Endothelial cell (in vitro differentiated cells): Measurements from ENCODE around the gene KRT6C. TPM values are rescaled to one million over a fixed set of nuclear protein-coding genes. Genes with fewer than 3 reads are reported as not detected.
A peak's percentile ranks its signal among the peaks of the same experiment; 100 is the strongest.

Experiments
- DNase-seq: peaks from one replicate; pipeline ENCODE4 v3.0.0; 2021; ENCODE audit warnings: low spot score
- H3K27ac Mint-ChIP-seq: one replicate; pipeline ENCODE4 v1.8.0; 2021; ENCODE audit warnings: mixed read lengths, inconsistent platforms; ENCODE audit not compliant: unreplicated experiment
- H3K27me3 Mint-ChIP-seq: one replicate; pipeline ENCODE4 v1.8.0; 2021; ENCODE audit warnings: mild to moderate bottlenecking, moderate library complexity, mixed read lengths, inconsistent platforms; ENCODE audit not compliant: unreplicated experiment
- H3K36me3 Mint-ChIP-seq: one replicate; pipeline ENCODE4 v1.8.0; 2021; ENCODE audit warnings: mild to moderate bottlenecking, low read depth, mixed read lengths, inconsistent platforms; ENCODE audit not compliant: unreplicated experiment
- H3K4me1 Mint-ChIP-seq: one replicate; pipeline ENCODE4 v1.8.0; 2021; ENCODE audit warnings: mild to moderate bottlenecking, mixed read lengths, inconsistent platforms; ENCODE audit not compliant: unreplicated experiment
- H3K4me3 Mint-ChIP-seq: one replicate; pipeline ENCODE4 v1.8.0; 2021; ENCODE audit warnings: mild to moderate bottlenecking, mixed read lengths, inconsistent platforms; ENCODE audit not compliant: unreplicated experiment
- H3K9me3 Mint-ChIP-seq: one replicate; pipeline ENCODE4 v1.8.0; 2021; ENCODE audit warnings: mixed read lengths, inconsistent platforms; ENCODE audit not compliant: unreplicated experiment
- total RNA-seq: library from RNA; stranded (reverse); fragmentation: NEBNext Ultra II Directional; extraction: Animal tissue kit (Norgen Biotek cat#: 25700); gene quantifications from one replicate; pipeline ENCODE4 v1.2.1, GENCODE V29; 2021; ENCODE audit not compliant: unreplicated experiment
- TF ChIP-seq, protein P1 (sequence below): fragments of 200-600 bp; sonication (generic); IDR thresholded peaks from one replicate; pipeline ENCODE4 v1.5.0; 2021; ENCODE audit warnings: antibody characterized with exemption; ENCODE audit not compliant: unreplicated experiment

The KRT6C gene
- total RNA-seq, 1 donor from 2014 or later: not detected

GRCh38 chr12:52519826-52520662, 46.4 kb upstream of the KRT6C start, which contains the start of gene KRT5:
TSS of gene KRT5 (minus strand) at chr12:52520394. CDS start at chr12:52520296, 98 bp downstream.
- TF ChIP-seq, protein P1, sequence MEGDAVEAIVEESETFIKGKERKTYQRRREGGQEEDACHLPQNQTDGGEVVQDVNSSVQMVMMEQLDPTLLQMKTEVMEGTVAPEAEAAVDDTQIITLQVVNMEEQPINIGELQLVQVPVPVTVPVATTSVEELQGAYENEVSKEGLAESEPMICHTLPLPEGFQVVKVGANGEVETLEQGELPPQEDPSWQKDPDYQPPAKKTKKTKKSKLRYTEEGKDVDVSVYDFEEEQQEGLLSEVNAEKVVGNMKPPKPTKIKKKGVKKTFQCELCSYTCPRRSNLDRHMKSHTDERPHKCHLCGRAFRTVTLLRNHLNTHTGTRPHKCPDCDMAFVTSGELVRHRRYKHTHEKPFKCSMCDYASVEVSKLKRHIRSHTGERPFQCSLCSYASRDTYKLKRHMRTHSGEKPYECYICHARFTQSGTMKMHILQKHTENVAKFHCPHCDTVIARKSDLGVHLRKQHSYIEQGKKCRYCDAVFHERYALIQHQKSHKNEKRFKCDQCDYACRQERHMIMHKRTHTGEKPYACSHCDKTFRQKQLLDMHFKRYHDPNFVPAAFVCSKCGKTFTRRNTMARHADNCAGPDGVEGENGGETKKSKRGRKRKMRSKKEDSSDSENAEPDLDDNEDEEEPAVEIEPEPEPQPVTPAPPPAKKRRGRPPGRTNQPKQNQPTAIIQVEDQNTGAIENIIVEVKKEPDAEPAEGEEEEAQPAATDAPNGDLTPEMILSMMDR: no peak
- Mint-ChIP-seq H3K27me3 (no peaks in the 10 kb centered on the region), H3K4me1 (no peaks in the 10 kb centered on the region), H3K9me3 (no peaks in the 10 kb centered on the region), H3K27ac (no peak within 1 kb of the TSS), H3K36me3 (no peaks in the 10 kb centered on the region), H3K4me3 (no peak within 1 kb of the TSS)
- DNase-seq: peak; percentile 1

GRCh38 chr12:52519387-52519703, 45.7 kb upstream of the KRT6C start:
- Mint-ChIP-seq H3K36me3 (no peaks in the 10 kb centered on the region), H3K4me1 (no peaks in the 10 kb centered on the region), H3K9me3 (no peaks in the 10 kb centered on the region), H3K27ac (no peak overlapping the region), H3K4me3 (no peak overlapping the region), H3K27me3 (no peaks in the 10 kb centered on the region)
- TF ChIP-seq, protein P1: no peak
- DNase-seq: no peak

GRCh38 chr12:52518574-52519386, 45.2 kb upstream of the KRT6C start:
- Mint-ChIP-seq H3K4me1 (no peaks in the 10 kb centered on the region), H3K36me3 (no peaks in the 10 kb centered on the region), H3K9me3 (no peaks in the 10 kb centered on the region), H3K4me3 (no peak overlapping the region), H3K27me3 (no peaks in the 10 kb centered on the region), H3K27ac (no peak overlapping the region)
- TF ChIP-seq, protein P1: no peak
- DNase-seq: no peak

- DNase-seq: no peak
- H3K4me3 Mint-ChIP-seq: no peak overlapping the region
- no peaks in the 10 kb centered on the region for H3K4me1 Mint-ChIP-seq
- H3K36me3 Mint-ChIP-seq: no peaks in the 10 kb centered on the region
- TF ChIP-seq, protein P1: no peak
- H3K9me3 Mint-ChIP-seq: no peaks in the 10 kb centered on the region
- no peak overlapping the region for H3K27ac Mint-ChIP-seq
- H3K27me3 Mint-ChIP-seq: no peaks in the 10 kb centered on the region
These were observed 44.3 kb upstream of the KRT6C start for GRCh38 chr12:52517888-52518287.
